Mucosa of descending colon (tissue), 3 donors: Measurements from ENCODE around the gene NOS1. TPM values are rescaled to one million over a fixed set of nuclear protein-coding genes. Genes with fewer than 3 reads are reported as not detected.

Experiments used
- ATAC-seq: fragments of 200-7000 bp; cut with Tn5 transposase; one replicate; pipeline ENCODE4 v1.9.1; 2020; ENCODE audit warnings: mild to moderate bottlenecking, moderate library complexity
- DNase-seq, 3 donors: peaks; one replicate each; pipeline ENCODE4 v3.0.0-alpha.2; 2020
- H3K36me3 ChIP-seq: fragments of 200-600 bp; one replicate; pipeline ENCODE4 v1.8.0; 2021; ENCODE audit warnings: low read depth, mild to moderate bottlenecking
- H3K4me1 ChIP-seq: fragments of 200-600 bp; one replicate; pipeline ENCODE4 v1.8.0; 2021; ENCODE audit warnings: low read depth, mild to moderate bottlenecking
- H3K4me3 ChIP-seq: fragments of 200-600 bp; one replicate; pipeline ENCODE4 v1.8.0; 2021; ENCODE audit warnings: mild to moderate bottlenecking
- H3K9me3 ChIP-seq: fragments of 200-600 bp; one replicate; pipeline ENCODE4 v1.8.0; 2021; ENCODE audit warnings: mild to moderate bottlenecking
- CTCF ChIP-seq: fragments of 200-600 bp; IDR thresholded peaks from one replicate; pipeline ENCODE4 v1.8.0; 2022; ENCODE audit warnings: antibody characterized with exemption, mild to moderate bottlenecking
- intact Hi-C, 2 donors: fragments of 100-400 bp; cut with DNase I in 1 of 2; cut with micrococcal nuclease in 1 of 2; formaldehyde crosslinking; loops; one replicate each; pipeline versions ENCODE4 v1.11.0 to v1.11.1; 2022; cut with DNase I, micrococcal nuclease
- total RNA-seq, 3 donors: library from RNA; stranded (reverse); fragmentation: NEBNext Ultra II Directional in 2 of 3; extraction: Animal tissue kit (Norgen Biotek cat#: 25700) in 2 of 3; gene quantifications; one replicate each; pipeline versions ENCODE4 v1.2.1 to v1.2.4, GENCODE V29; 2021 to 2023
- donor health status: DM: no; HTN: no; CAD: no; lungs with moderate emphysema.
- donor health status: DM: no; HTN: no; CAD: no.
- donor health status: DM: no; HTN: yes; CAD: no.

Gene NOS1
- total RNA-seq, 3 donors from 2014 or later: 0.09 to 11.0 (median 0.29) TPM

GRCh38 chr12:117216686-117217085 is 144.7 kb downstream of the NOS1 start:
- Histone ChIP-seq H3K9me3 (no peaks in the 10 kb centered on the region), H3K36me3 (no peaks in the 10 kb centered on the region), H3K4me3 (no peak overlapping the region), H3K4me1 (no peaks in the 10 kb centered on the region)
- TF ChIP-seq CTCF: no peak
- DNase-seq (no peak), ATAC-seq (no peak)
- intact Hi-C loops: loop anchor here (10.0 kb wide), 2 partner anchors 618 to 638 kb away; no protein-coding TSS in a partner anchor

GRCh38 chr12:117214797-117215196 is 146.6 kb downstream of the NOS1 start:
- Histone ChIP-seq H3K36me3 (no peaks in the 10 kb centered on the region), H3K4me3 (no peak overlapping the region), H3K9me3 (no peaks in the 10 kb centered on the region), H3K4me1 (no peaks in the 10 kb centered on the region)
- ATAC-seq (no peak), DNase-seq (no peak)
- intact Hi-C loops: loop anchor here (10.0 kb wide), 2 partner anchors 620 to 640 kb away; no protein-coding TSS in a partner anchor
- TF ChIP-seq CTCF: no peak

DNA sequence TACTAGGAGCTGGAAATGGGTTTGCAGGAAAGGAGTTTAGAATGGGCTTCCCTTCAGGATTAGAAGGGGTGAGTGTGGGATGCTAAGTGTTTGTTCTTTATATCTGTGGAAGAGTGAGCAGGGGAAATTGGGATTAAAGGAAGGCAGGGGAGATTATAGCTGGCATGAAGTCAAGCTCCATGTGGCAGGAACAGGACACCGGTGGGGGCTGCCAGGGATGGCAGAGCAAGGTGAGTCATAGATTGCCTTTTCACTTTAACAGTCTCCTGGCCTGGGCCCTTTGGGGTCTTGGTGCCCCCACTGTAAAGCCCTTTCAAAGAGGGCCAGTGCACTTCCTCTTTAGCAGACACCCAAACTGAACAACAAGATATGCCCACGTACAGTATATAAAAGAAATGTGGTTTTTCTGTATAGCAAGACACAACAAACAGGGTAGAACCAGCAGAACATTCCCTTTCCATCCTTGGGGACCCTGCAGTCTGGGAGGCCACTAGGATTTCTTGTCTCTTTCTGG is 148.1 kb downstream of the NOS1 start:
- no peaks in the 10 kb centered on the region for H3K36me3 ChIP-seq
- no peak for DNase-seq
- H3K4me1 ChIP-seq: no peaks in the 10 kb centered on the region
- H3K4me3 ChIP-seq: no peak overlapping the region
- intact Hi-C loops: loop anchor here (10.0 kb wide), 2 partner anchors 621 to 641 kb away; no protein-coding TSS in a partner anchor
- no peak for ATAC-seq
- TF ChIP-seq CTCF: no peak
- H3K9me3 ChIP-seq: no peaks in the 10 kb centered on the region

DNA sequence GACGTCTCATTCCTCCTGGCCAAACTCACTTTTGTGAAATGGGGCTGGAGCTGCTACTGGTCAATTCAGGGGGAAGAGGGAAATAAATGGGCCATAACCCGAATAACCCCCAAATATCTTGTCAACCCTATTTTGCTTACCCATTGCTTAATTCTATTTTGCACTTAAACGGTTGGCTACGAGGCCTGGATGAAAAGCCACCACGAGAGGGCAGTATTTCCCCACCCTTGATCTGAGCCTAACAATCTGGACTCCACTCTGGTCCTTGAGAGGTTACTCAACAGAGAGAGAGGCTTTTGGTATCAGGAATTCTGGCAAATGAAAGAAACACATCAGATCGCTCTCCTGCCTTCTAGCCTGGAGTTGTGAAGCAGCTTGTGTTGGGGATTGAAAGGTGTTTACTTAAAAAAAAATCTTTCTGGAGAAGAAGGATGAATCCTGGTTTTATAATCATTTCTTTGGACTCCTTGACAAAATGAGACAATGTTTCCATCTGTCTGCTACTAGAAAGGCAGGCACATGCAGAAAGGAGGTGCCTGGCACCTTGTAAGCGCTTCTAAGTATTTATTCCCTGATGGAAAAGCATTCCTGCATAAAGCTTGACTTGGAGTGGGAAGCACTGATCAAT is 148.7 kb downstream of the NOS1 start:
- Histone ChIP-seq H3K4me3 (no peak overlapping the region), H3K36me3 (no peaks in the 10 kb centered on the region), H3K9me3 (no peaks in the 10 kb centered on the region), H3K4me1 (no peaks in the 10 kb centered on the region)
- intact Hi-C loops: loop anchor here (10.0 kb wide), 2 partner anchors 622 to 642 kb away; no protein-coding TSS in a partner anchor
- TF ChIP-seq CTCF: peak; percentile 80
- peak in 2 of 3 donors; percentile 50 to 87 for DNase-seq
- ATAC-seq: peak; percentile 73

DNA sequence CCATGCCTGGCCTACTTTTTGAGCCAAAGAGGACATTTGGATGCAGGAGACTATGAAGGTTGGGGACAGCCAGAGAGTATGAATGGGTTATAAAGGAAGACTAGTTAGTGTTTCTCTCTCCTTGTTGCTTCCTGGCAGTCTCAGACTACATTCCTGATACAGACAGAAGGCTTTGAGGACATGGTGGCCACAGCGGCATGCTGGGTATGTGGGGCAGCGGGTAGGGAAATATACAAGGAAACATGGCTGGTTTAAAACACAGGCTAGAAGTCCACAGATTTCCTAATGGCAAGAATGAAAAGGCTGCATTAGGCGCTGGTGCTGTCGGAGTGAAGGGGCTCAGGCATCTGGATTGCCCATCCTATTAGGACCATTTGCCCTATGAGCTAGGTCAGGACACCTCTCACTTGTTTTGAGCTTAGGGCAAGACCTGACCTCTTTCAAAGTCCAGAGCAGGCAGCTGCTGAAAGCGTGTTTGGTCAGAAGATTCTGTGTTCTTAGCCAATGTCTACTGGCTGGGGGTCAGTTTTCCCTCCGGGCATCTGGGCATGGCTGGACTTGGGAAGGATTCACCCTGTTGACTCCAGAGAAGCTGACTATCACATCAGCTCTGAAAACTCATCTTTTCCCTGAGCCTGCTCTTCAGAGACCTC is 151.0 kb downstream of the NOS1 start:
- no peaks in the 10 kb centered on the region for H3K9me3 ChIP-seq
- intact Hi-C loops: loop anchor here (10.0 kb wide), 2 partner anchors 624 to 644 kb away; no protein-coding TSS in a partner anchor
- H3K4me3 ChIP-seq: no peak overlapping the region
- TF ChIP-seq CTCF: no peak
- no peaks in the 10 kb centered on the region for H3K36me3 ChIP-seq
- no peak for ATAC-seq
- H3K4me1 ChIP-seq: no peaks in the 10 kb centered on the region
- DNase-seq: no peak
